ENCODE measurements around the gene BRAF. TPM values are rescaled to one million over a fixed set of nuclear protein-coding genes. Genes with fewer than 3 reads are reported as not detected.
"Not testable (repeated sequence)": the region's sequence is repeated elsewhere in the genome, so short reads cannot be mapped to it uniquely, and the experiment has no call there.

Gene BRAF
- total RNA-seq, 4 donors from 2014 or later: 34.0 to 50.7 (median 36.8) TPM

DNA sequence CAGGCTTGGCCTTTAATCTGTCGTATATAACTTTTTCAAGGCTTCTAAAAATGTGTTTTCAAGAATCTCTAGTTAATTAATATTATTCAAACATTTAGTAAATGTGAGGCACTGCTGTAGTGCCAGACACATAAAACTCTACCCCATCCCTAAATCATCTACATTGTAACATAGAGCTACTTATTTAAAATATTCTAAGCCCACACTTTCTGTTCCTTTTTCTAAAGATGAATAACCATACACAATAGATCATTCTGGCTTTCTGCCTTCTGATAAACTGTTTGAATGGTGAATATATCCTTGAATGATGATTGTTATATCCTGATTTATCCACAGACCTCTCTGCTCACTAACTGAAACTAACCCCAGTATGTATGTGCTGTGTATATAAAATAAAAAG is 41.4 kb downstream of the BRAF start:
- Histone ChIP-seq H3K4me3 (no peak overlapping the region), H3K4me1 (peaks cover 16 to 39% (median 29%) of the 10 kb centered on the region in 4 donors), H3K27ac (replicated peaks in 1 of 4) (no peak overlapping the region), H3K9me3 (no peaks in the 10 kb centered on the region), H3K36me3 (no peaks in the 10 kb centered on the region), H3K27me3 (no peaks in the 10 kb centered on the region)
- WGBS: 68% methylated on average over 1 of the region's 1 CpG
- TF ChIP-seq EP300 (IDR thresholded peaks at IDR 0.05) (no peak), POLR2A (IDR thresholded peaks at IDR 0.05; ENCODE audit: low read depth) (no peak), POLR2AphosphoS5 (IDR thresholded peaks at IDR 0.05) (no peak)
- TF ChIP-seq, protein P1, sequence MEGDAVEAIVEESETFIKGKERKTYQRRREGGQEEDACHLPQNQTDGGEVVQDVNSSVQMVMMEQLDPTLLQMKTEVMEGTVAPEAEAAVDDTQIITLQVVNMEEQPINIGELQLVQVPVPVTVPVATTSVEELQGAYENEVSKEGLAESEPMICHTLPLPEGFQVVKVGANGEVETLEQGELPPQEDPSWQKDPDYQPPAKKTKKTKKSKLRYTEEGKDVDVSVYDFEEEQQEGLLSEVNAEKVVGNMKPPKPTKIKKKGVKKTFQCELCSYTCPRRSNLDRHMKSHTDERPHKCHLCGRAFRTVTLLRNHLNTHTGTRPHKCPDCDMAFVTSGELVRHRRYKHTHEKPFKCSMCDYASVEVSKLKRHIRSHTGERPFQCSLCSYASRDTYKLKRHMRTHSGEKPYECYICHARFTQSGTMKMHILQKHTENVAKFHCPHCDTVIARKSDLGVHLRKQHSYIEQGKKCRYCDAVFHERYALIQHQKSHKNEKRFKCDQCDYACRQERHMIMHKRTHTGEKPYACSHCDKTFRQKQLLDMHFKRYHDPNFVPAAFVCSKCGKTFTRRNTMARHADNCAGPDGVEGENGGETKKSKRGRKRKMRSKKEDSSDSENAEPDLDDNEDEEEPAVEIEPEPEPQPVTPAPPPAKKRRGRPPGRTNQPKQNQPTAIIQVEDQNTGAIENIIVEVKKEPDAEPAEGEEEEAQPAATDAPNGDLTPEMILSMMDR (IDR thresholded peaks at IDR 0.05): no peak
- intact Hi-C loops (cut with DNase I): no loop called here
- DNase-seq (ENCODE audit: extremely low spot score): no peak

DNA sequence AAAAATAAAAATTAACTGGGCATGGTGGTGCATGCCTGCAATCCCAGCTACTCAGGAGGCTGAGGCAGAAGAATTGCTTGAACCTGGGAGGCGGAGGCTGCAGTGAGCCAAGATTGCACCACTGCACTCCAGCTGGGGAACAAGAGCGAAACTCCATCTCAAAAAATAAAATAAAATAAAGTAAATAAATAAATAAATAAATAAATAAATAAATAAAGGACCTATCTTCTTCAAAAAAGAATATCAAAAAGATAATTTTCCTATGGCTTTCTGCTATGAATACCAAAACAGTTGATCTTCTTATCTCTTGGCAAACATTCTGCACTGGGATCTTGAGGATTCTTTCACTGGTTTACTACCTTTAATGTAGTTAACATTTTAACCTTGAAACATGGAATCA is 41.9 kb downstream of the BRAF start:
- H3K27ac ChIP-seq (replicated peaks in 1 of 4); H3K36me3 ChIP-seq; H3K9me3 ChIP-seq; DNase-seq (ENCODE audit: extremely low spot score); H3K4me3 ChIP-seq; H3K27me3 ChIP-seq; intact Hi-C loops (cut with DNase I): not testable (repeated sequence)
- H3K4me1 ChIP-seq: peaks cover 14 to 34% (median 27%) of the 10 kb centered on the region in 4 donors
- 98% methylated on average over 2 of the region's 2 CpGs for WGBS

DNA sequence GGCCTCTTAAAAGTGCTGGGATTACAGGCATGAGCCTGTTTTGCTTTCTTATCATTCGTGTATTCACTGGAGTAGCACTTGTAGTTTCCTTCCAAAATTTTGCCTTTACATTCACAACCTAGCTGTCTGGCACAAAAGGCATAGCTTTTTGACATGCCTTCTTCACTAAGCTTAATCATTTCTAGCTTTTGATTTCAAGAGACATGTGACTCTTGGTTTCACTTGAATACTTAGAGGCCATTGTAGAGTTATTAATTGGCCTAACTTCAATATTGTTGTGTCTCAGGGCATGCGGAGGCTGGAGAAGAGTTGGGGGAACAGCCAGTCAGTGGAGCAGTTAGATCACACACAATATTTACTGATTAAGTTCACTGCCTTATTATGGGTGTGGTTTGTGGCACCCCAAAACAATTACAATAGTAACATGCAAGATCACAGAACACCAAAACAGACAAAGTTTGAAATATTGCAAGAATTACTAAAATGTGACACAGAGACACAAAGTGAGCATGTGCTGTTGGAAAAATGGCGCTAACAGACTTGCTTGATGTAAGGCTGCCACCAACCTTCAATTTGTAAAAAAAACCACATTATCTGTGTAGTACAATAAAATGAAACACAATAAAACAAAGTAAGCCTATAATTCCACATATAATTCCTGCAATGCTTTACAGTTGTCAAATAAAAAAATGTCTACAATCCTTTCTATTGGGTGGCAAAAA is 43.1 kb downstream of the BRAF start:
- TF ChIP-seq, protein P1 (IDR thresholded peaks at IDR 0.05): no peak
- TF ChIP-seq POLR2A (IDR thresholded peaks at IDR 0.05; ENCODE audit: low read depth) (no peak), EP300 (IDR thresholded peaks at IDR 0.05) (no peak), POLR2AphosphoS5 (IDR thresholded peaks at IDR 0.05) (no peak)
- Histone ChIP-seq H3K4me3 (no peak overlapping the region), H3K9me3 (no peaks in the 10 kb centered on the region), H3K27me3 (no peaks in the 10 kb centered on the region), H3K4me1 (peaks cover 5 to 29% (median 23%) of the 10 kb centered on the region in 4 donors), H3K36me3 (no peaks in the 10 kb centered on the region), H3K27ac (replicated peaks in 1 of 4) (no peak overlapping the region)
- 84% methylated on average over 3 of the region's 3 CpGs for WGBS
- DNase-seq (ENCODE audit: extremely low spot score): no peak
- intact Hi-C loops (cut with DNase I): no loop called here

DNA sequence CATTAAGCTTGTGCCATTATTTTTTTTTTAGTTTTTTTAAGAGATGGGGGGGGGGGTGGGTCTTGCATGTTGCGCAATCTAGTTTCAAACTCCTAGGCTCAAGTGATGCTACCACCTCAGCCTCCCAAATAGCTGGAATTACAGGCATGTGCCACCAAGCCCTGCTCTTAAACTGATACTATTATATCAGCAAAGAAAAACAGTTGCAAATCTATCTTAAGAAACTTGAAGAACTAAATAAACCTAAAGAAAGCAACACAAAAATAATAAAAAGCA is 47.5 kb downstream of the BRAF start:
- intact Hi-C loops (cut with DNase I): no loop called here
- Histone ChIP-seq H3K27ac (replicated peaks in 1 of 4) (no peak overlapping the region), H3K4me1 (peaks cover 0 to 27% (median 21%) of the 10 kb centered on the region in 4 donors), H3K9me3 (no peaks in the 10 kb centered on the region), H3K27me3 (no peaks in the 10 kb centered on the region), H3K36me3 (no peaks in the 10 kb centered on the region), H3K4me3 (no peak overlapping the region)
- DNase-seq (ENCODE audit: extremely low spot score): no peak
- 100% methylated on average over 1 of the region's 1 CpG for WGBS
- TF ChIP-seq POLR2AphosphoS5 (IDR thresholded peaks at IDR 0.05) (no peak), EP300 (IDR thresholded peaks at IDR 0.05) (no peak), POLR2A (IDR thresholded peaks at IDR 0.05; ENCODE audit: low read depth) (no peak)
- TF ChIP-seq, protein P1 (IDR thresholded peaks at IDR 0.05): no peak

DNA sequence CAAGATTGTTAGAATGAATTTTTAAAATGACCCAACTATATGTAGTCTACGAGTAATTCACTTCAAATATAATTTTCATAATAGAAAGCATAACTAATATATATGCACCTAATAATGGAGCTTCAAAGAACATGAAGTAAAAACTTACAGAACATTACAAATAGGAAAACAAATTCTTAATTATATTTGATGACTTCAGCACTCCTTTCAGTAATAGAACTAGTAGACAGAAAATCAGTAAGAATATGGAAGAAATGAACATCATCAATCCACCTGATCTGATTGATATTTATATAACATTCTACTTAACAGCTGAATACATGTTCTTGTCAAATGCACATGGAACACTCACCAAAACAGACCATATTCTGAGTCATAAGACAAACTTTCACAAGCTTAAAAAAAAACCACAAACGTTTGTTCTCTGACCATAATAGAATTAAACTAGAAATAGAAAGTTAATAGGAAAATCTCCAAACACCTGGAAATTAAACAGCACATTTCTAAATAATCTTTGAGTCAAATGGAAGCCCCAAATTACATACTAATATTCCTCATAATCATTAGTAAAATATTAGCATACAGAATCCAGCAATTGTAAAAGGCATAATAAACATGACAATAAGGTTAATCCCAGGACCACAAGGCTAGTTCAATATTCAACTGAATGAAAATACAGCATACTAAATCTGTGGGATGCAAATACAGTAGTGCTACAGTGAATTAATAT is 48.0 kb downstream of the BRAF start:
- Histone ChIP-seq H3K4me1 (peaks cover 0 to 27% (median 20%) of the 10 kb centered on the region in 4 donors), H3K36me3 (no peaks in the 10 kb centered on the region), H3K27ac (replicated peaks in 1 of 4) (no peak overlapping the region), H3K27me3 (no peaks in the 10 kb centered on the region), H3K9me3 (no peaks in the 10 kb centered on the region), H3K4me3 (no peak overlapping the region)
- DNase-seq (ENCODE audit: extremely low spot score): no peak
- 47% methylated on average over 2 of the region's 2 CpGs for WGBS
- intact Hi-C loops (cut with DNase I): no loop called here
- TF ChIP-seq, protein P1 (IDR thresholded peaks at IDR 0.05): no peak
- TF ChIP-seq POLR2AphosphoS5 (IDR thresholded peaks at IDR 0.05) (no peak), POLR2A (IDR thresholded peaks at IDR 0.05; ENCODE audit: low read depth) (no peak), EP300 (IDR thresholded peaks at IDR 0.05) (no peak)
